Keratinocyte (primary cell): Measurements from ENCODE around the gene ZNF460. TPM values are rescaled to one million over a fixed set of nuclear protein-coding genes. Genes with fewer than 3 reads are reported as not detected.

Experiments
- DNase-seq: peaks from one replicate; pipeline ENCODE4 v3.0.0-alpha.2; 2011; ENCODE audit warnings: low read depth, missing footprints, low spot score
- FAIRE-seq: peaks from 2 replicates; lab custom pipeline; 2011; peaks lifted over from hg19 to GRCh38; lab: Jason Lieb, UNC
- H2AFZ ChIP-seq: 2 replicates; pipeline ENCODE4 v1.6.0; 2012; ENCODE audit warnings: low read length, control low read depth, inconsistent platforms; ENCODE audit not compliant: control insufficient read depth
- H3K27ac ChIP-seq: 2 replicates; pipeline ENCODE4 v1.5.1; 2011; ENCODE audit warnings: low read length; ENCODE audit not compliant: control insufficient read depth, insufficient read depth
- H3K27me3 ChIP-seq: 3 replicates; pipeline ENCODE4 v1.6.0; 2011; ENCODE audit warnings: low read length; ENCODE audit not compliant: control insufficient read depth, insufficient read depth; ENCODE audit errors: extremely low read depth
- H3K36me3 ChIP-seq, 2 experiments: 2 replicates in 1 of 2; 3 replicates in 1 of 2; pipeline ENCODE4 v1.5.1; 2011; ENCODE audit warnings: low read length in 2 of 2, mild to moderate bottlenecking in 1 of 2; ENCODE audit not compliant: control insufficient read depth in 2 of 2, insufficient read depth in 2 of 2; ENCODE audit errors: extremely low read depth in 1 of 2
- H3K4me1 ChIP-seq: 3 replicates; pipeline ENCODE4 v1.5.1; 2011; ENCODE audit warnings: low read length; ENCODE audit not compliant: control insufficient read depth, insufficient read depth; ENCODE audit errors: extremely low read depth
- H3K4me2 ChIP-seq: 3 replicates; pipeline ENCODE4 v1.6.0; 2011; ENCODE audit warnings: low read depth, low read length; ENCODE audit not compliant: control insufficient read depth, insufficient read depth; ENCODE audit errors: extremely low read depth
- H3K4me3 ChIP-seq, 3 experiments: fragments of 200-600 bp in 1 of 3; sonication (generic) in 1 of 3; 2 replicates in 2 of 3; 3 replicates in 1 of 3; pipeline ENCODE4 v1.5.1; 2011 to 2016; ENCODE audit warnings: low read length in 3 of 3, mild to moderate bottlenecking in 3 of 3, control low read depth in 2 of 3, inconsistent platforms in 1 of 3, low read depth in 1 of 3, mixed read lengths in 1 of 3, mixed run types in 1 of 3, moderate library complexity in 1 of 3; ENCODE audit not compliant: control insufficient read depth in 2 of 3, insufficient read depth in 2 of 3; ENCODE audit errors: extremely low read depth in 1 of 3
- H3K79me2 ChIP-seq: 2 replicates; pipeline ENCODE4 v1.6.0; 2012; ENCODE audit warnings: low read length; ENCODE audit not compliant: control insufficient read depth, insufficient read depth
- H3K9ac ChIP-seq: 3 replicates; pipeline ENCODE4 v1.6.0; 2011; ENCODE audit warnings: low read length; ENCODE audit not compliant: control insufficient read depth, insufficient read depth; ENCODE audit errors: extremely low read depth
- H3K9me1 ChIP-seq: 3 replicates; pipeline ENCODE4 v1.6.0; 2011; ENCODE audit warnings: low read length; ENCODE audit not compliant: control insufficient read depth, insufficient read depth; ENCODE audit errors: extremely low read depth
- H3K9me3 ChIP-seq: 2 replicates; pipeline ENCODE4 v1.5.1; 2012; ENCODE audit warnings: low read depth, low read length; ENCODE audit not compliant: control insufficient read depth
- H4K20me1 ChIP-seq: 3 replicates; pipeline ENCODE4 v1.6.0; 2011; ENCODE audit warnings: low read length; ENCODE audit not compliant: control insufficient read depth, insufficient read depth; ENCODE audit errors: extremely low read depth
- EZH2 ChIP-seq: IDR thresholded peaks from one replicate; pipeline ENCODE4 v1.6.1; 2012; ENCODE audit warnings: inconsistent platforms, mild to moderate bottlenecking, low read length, moderate library complexity
- dilution Hi-C: fragments of 300-500 bp; cut with MboI; formaldehyde crosslinking; loops from one replicate; pipeline ENCODE4 v1.7.0; 2020; ENCODE audit warnings: low sequenced_read_pairs; ENCODE audit not compliant: extremely low pct_ligation_motif_present
- polyA plus RNA-seq, 5 experiments: library from polyadenylated mRNA; depleted of rRNA in 3 of 5; stranded (reverse) in 3 of 5; stranded (forward) in 1 of 5; unstranded in 1 of 5; fragments of >200 nt; gene quantifications; 1 replicate in 1 of 5; 2 replicates in 3 of 5; 3 replicates in 1 of 5; pipeline versions ENCODE4 v1.2.1 to v1.2.3, GENCODE V29; 2011 to 2012; ENCODE audit warnings: missing spikeins in 2 of 5, low read depth in 1 of 5, low replicate concordance in 1 of 5
- TF ChIP-seq, protein P1 (sequence below), 3 experiments: IDR thresholded peaks in 1 of 3; conservative IDR thresholded peaks in 1 of 3; optimal IDR thresholded peaks in 1 of 3; 2 replicates in 2 of 3; 3 replicates in 1 of 3; pipeline versions ENCODE3 to v1.5.1; 2011; ENCODE audit warnings: low read length in 3 of 3, mild to moderate bottlenecking in 3 of 3, moderate library complexity in 2 of 3, control low read depth in 1 of 3, inconsistent platforms in 1 of 3; ENCODE audit not compliant: insufficient read depth in 2 of 3; ENCODE audit errors: extremely low read depth in 1 of 3

ZNF460 gene
- polyA plus RNA-seq, 1 donor (not counting 4 experiments of a cell fraction or from before 2014, with no cell fraction given), result 10.3 TPM

GRCh38 chr19:57308514-57308913 is 28.2 kb downstream of the ZNF460 start:
- peaks cover 0 to 5% of the 10 kb centered on the region in 2 experiments for H3K36me3 ChIP-seq
- no peaks in the 10 kb centered on the region for H4K20me1 ChIP-seq
- H3K4me2 ChIP-seq, result no peak overlapping the region
- H2AFZ ChIP-seq, result no peak overlapping the region
- H3K9me1 ChIP-seq, result peaks cover 2% of the 10 kb centered on the region
- no peak for FAIRE-seq
- peaks cover 13% of the 10 kb centered on the region for H3K79me2 ChIP-seq
- TF ChIP-seq EZH2, result no peak
- TF ChIP-seq, protein P1, sequence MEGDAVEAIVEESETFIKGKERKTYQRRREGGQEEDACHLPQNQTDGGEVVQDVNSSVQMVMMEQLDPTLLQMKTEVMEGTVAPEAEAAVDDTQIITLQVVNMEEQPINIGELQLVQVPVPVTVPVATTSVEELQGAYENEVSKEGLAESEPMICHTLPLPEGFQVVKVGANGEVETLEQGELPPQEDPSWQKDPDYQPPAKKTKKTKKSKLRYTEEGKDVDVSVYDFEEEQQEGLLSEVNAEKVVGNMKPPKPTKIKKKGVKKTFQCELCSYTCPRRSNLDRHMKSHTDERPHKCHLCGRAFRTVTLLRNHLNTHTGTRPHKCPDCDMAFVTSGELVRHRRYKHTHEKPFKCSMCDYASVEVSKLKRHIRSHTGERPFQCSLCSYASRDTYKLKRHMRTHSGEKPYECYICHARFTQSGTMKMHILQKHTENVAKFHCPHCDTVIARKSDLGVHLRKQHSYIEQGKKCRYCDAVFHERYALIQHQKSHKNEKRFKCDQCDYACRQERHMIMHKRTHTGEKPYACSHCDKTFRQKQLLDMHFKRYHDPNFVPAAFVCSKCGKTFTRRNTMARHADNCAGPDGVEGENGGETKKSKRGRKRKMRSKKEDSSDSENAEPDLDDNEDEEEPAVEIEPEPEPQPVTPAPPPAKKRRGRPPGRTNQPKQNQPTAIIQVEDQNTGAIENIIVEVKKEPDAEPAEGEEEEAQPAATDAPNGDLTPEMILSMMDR (optimal IDR thresholded peaks at IDR 0.05 in 1 of 3, IDR thresholded peaks at IDR 0.05 in 1 of 3, conservative IDR thresholded peaks at IDR 0.05 in 1 of 3; ENCODE audit: extremely low read depth in 1 of 3, insufficient read depth in 2 of 3, low read length in 3 of 3), result no peak
- no peak overlapping the region for H3K9ac ChIP-seq
- no peaks in the 10 kb centered on the region for H3K27me3 ChIP-seq
- H3K9me3 ChIP-seq, result no peaks in the 10 kb centered on the region
- H3K4me1 ChIP-seq, result peaks cover 17% of the 10 kb centered on the region
- H3K27ac ChIP-seq, result no peak overlapping the region
- dilution Hi-C loops, result no loop called here
- H3K4me3 ChIP-seq, result no peak overlapping the region
- no peak for DNase-seq

DNA sequence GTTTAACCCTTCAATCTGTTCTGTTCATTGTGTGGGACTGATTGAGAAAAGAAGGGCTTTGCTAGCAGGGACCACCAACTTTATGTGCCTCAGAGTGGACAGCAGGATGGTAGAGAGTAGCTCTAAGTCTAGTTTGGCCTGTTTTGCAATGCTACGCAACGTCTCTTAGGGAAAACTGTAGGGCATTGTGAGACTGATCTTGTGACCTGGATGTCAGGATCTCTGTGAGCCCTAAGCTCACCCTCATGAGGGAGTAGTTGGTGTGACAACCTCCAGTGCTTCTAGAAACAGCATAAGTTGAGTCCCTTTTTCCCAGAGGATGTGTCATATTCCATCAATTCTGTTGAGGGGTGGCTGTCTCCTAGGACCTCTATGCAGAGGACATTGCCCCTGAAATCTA is 30.5 kb downstream of the ZNF460 start:
- dilution Hi-C loops, result no loop called here

More for the DNA sequence above, 30.5 kb downstream of the ZNF460 start:
- Histone ChIP-seq H3K27ac (no peak overlapping the region), H3K9me1 (no peaks in the 10 kb centered on the region), H3K4me1 (peaks cover under 1% of the 10 kb centered on the region), H2AFZ (no peak overlapping the region), H3K36me3 (no peaks in the 10 kb centered on the region), H3K4me3 (no peak overlapping the region), H3K27me3 (no peaks in the 10 kb centered on the region), H3K9me3 (no peaks in the 10 kb centered on the region), H3K4me2 (no peak overlapping the region), H4K20me1 (no peaks in the 10 kb centered on the region), H3K79me2 (peaks cover 1% of the 10 kb centered on the region), H3K9ac (no peak overlapping the region)
- DNase-seq, result no peak
- no peak for FAIRE-seq
- TF ChIP-seq, protein P1 (optimal IDR thresholded peaks at IDR 0.05 in 1 of 3, IDR thresholded peaks at IDR 0.05 in 1 of 3, conservative IDR thresholded peaks at IDR 0.05 in 1 of 3; ENCODE audit: extremely low read depth in 1 of 3, insufficient read depth in 2 of 3, low read length in 3 of 3), result no peak
- no peak for TF ChIP-seq EZH2
